T1000 (cell line): ENCODE results near the gene GTF2IRD1.
"Not testable (repeated sequence)": the region's sequence is repeated elsewhere in the genome, so short reads cannot be mapped to it uniquely, and the experiment has no call there.

Experiments
- DNase-seq: peaks from one replicate; lab custom pipeline; 2025; ENCODE audit warnings: mixed read lengths; lab: John Stamatoyannopoulos, UW

Gene GTF2IRD1

GRCh38 chr7:74467876-74468275 lies 14.2 kb downstream of the GTF2IRD1 start:
- no peak for DNase-seq

- DNase-seq = no peak
Observed at GRCh38 chr7:74470504-74470903, 16.8 kb downstream of the GTF2IRD1 start.

- DNase-seq = no peak
Observed at GRCh38 chr7:74473116-74473515, 19.4 kb downstream of the GTF2IRD1 start.

GRCh38 chr7:74474271-74474865 lies 20.7 kb downstream of the GTF2IRD1 start:
- DNase-seq = no peak

- DNase-seq = no peak
Observed at GRCh38 chr7:74475243-74475986, 21.7 kb downstream of the GTF2IRD1 start.

- no peak for DNase-seq
Observed at GRCh38 chr7:74475987-74476350, 22.3 kb downstream of the GTF2IRD1 start.

GRCh38 chr7:74476626-74477025 lies 22.9 kb downstream of the GTF2IRD1 start:
- DNase-seq = no peak

GRCh38 chr7:74478671-74479065 lies 25.0 kb downstream of the GTF2IRD1 start:
- DNase-seq = no peak

GRCh38 chr7:74479066-74479781 lies 25.5 kb downstream of the GTF2IRD1 start:
- DNase-seq = no peak

GRCh38 chr7:74479961-74480829 lies 26.5 kb downstream of the GTF2IRD1 start:
- DNase-seq = no peak

- DNase-seq = no peak
Observed at GRCh38 chr7:74480861-74481417, 27.2 kb downstream of the GTF2IRD1 start.

- DNase-seq = no peak
Observed at GRCh38 chr7:74481458-74482196, 27.9 kb downstream of the GTF2IRD1 start.

- DNase-seq = no peak
Observed at GRCh38 chr7:74482197-74482467, 28.4 kb downstream of the GTF2IRD1 start.

- DNase-seq = no peak
Observed at GRCh38 chr7:74482629-74483401, 29.1 kb downstream of the GTF2IRD1 start.

GRCh38 chr7:74483402-74484336 lies 30.0 kb downstream of the GTF2IRD1 start:
- DNase-seq = no peak

- no peak for DNase-seq
Observed at GRCh38 chr7:74485611-74486010, 31.9 kb downstream of the GTF2IRD1 start.

- DNase-seq = not testable (repeated sequence)
Observed at GRCh38 chr7:74488518-74489030, 34.9 kb downstream of the GTF2IRD1 start.

- DNase-seq = no peak
Observed at GRCh38 chr7:74489997-74490945, 36.6 kb downstream of the GTF2IRD1 start.
